Panc1 (cell line): ENCODE data around the gene ACACB.

ENCODE experiments used
- CTCF ChIP-seq: fragments of 450-650 bp; IDR thresholded peaks from 2 replicates; pipeline ENCODE4 v1.5.1; 2017; ENCODE audit warnings: mild to moderate bottlenecking
- POLR2AphosphoS5 ChIP-seq: IDR thresholded peaks from 2 replicates; pipeline ENCODE4 v1.6.1; 2012; ENCODE audit warnings: mild to moderate bottlenecking, low read depth, low read length, moderate library complexity
- REST ChIP-seq, 2 experiments: IDR thresholded peaks; 2 replicates each; pipeline ENCODE4 v1.6.1; 2011 to 2012; ENCODE audit warnings: low read depth in 2 of 2, control low read depth in 1 of 2, low read length in 1 of 2, mild to moderate bottlenecking in 1 of 2, moderate library complexity in 1 of 2; ENCODE audit not compliant: insufficient read depth in 1 of 2
- SIN3A ChIP-seq: IDR thresholded peaks from 2 replicates; pipeline ENCODE4 v1.6.1; 2012; ENCODE audit warnings: low read depth, mild to moderate bottlenecking, low read length, moderate library complexity, borderline replicate concordance; ENCODE audit not compliant: insufficient read depth
- TCF7L2 ChIP-seq: IDR thresholded peaks from 2 replicates; pipeline ENCODE4 v1.6.1; 2011; ENCODE audit warnings: mild to moderate bottlenecking, low read depth, low read length, inconsistent platforms

GRCh38 chr12:109275173-109275572, 158.8 kb downstream of the ACACB start:
- TF ChIP-seq POLR2AphosphoS5 = no peak
- no peak for TF ChIP-seq CTCF
- no peak for TF ChIP-seq REST (IDR thresholded peaks at IDR 0.05; ENCODE audit: insufficient read depth in 1 of 2, low read depth in 2 of 2, low read length in 1 of 2)
- no peak for TF ChIP-seq TCF7L2
- no peak for TF ChIP-seq SIN3A
